Measurements from ENCODE around the gene CELA1. TPM values are rescaled to one million over a fixed set of nuclear protein-coding genes. Genes with fewer than 3 reads are reported as not detected.

The CELA1 gene
- polyA plus RNA-seq, 2 of the 4 experiments (the other 2 are of a cell fraction) = not detected

GRCh38 chr12:51357374-51358047 lies 11.0 kb upstream of the CELA1 start:
- ChIA-PET CTCF (interaction anchor here (1.2 to 1.6 kb wide), 3 partner anchors 9 to 63 kb away, joined by 4 read pairs; no protein-coding TSS in a partner anchor), POLR2A (no interaction called here)
- FAIRE-seq (no peak), DNase-seq (ENCODE audit: low read depth in 1 of 2, low spot score in 1 of 2) (no peak), ATAC-seq (no peak)
- TF ChIP-seq USF2 (IDR thresholded peaks at IDR 0.05) (no peak), HOXB5 (CRISPR knock-in tag; IDR thresholded peaks at IDR 0.05) (no peak), PBX3 (IDR thresholded peaks at IDR 0.05) (no peak), FOXS1 (CRISPR knock-in tag; IDR thresholded peaks at IDR 0.05) (no peak), BHLHE40 (IDR thresholded peaks at IDR 0.05; ENCODE audit: low read depth, low read length) (no peak), CHD2 (IDR thresholded peaks at IDR 0.05; ENCODE audit: low read length, partially characterized antibody) (no peak), RCOR1 (IDR thresholded peaks at IDR 0.05; ENCODE audit: low read depth, low read length) (no peak), ELK1 (IDR thresholded peaks at IDR 0.05; ENCODE audit: low read depth, low read length) (no peak), CBX8 (IDR thresholded peaks at IDR 0.05) (no peak), CBX2 (IDR thresholded peaks at IDR 0.05; ENCODE audit: borderline replicate concordance, low read depth) (no peak), REST (IDR thresholded peaks at IDR 0.05) (no peak), ATOH8 (CRISPR knock-in tag; IDR thresholded peaks at IDR 0.05; ENCODE audit: low read depth) (no peak), NFE2L2 (conservative IDR thresholded peaks at IDR 0.05; ENCODE audit: low read length) (no peak), KDM5A (IDR thresholded peaks at IDR 0.05) (no peak), RNF2 (IDR thresholded peaks at IDR 0.05; ENCODE audit: borderline replicate concordance, low read depth) (no peak), JUNB (IDR thresholded peaks at IDR 0.05) (no peak), KDM1A (IDR thresholded peaks at IDR 0.05; ENCODE audit: low read depth) (no peak), RARB (CRISPR knock-in tag; IDR thresholded peaks at IDR 0.05) (no peak), RAD21 (conservative IDR thresholded peaks at IDR 0.05 in 1 of 2, IDR thresholded peaks at IDR 0.05 in 1 of 2) (no peak)
- no peak overlapping the region for H3K4me2 ChIP-seq
- H3K4me1 ChIP-seq = no peaks in the 10 kb centered on the region
- H3K27ac ChIP-seq = no peak overlapping the region
- WGBS (ENCODE audit: missing lambda C conversion rate) = 72% methylated on average over 10 of the region's 10 CpGs
- no peak overlapping the region for H3K4me3 ChIP-seq
- H3K9me3 ChIP-seq = no peaks in the 10 kb centered on the region

All from A549 (cell line).